ENCODE results near the gene DYNC1I2.
"Not testable (repeated sequence)": the region's sequence is repeated elsewhere in the genome, so short reads cannot be mapped to it uniquely, and the experiment has no call there.

Gene DYNC1I2

DNA sequence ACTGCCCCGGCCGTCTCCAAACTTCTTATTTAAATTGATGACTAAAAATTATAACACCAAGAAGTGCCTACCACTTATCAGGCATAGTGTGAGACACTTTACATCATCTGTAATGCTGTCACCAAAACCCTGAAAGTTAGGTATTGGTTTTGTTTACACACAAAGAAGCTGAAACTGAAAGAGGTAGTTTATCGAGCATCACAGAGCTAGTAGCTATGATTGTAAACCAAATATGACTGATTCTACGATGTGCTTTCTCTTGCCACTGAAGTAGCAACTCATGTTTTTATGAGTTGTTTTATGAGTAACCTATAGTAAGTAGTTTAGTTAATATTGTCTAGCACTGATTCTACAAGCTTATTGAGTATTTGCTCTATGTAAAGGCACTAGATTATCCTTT is 31.5 kb downstream of the DYNC1I2 start:
- no peak for DNase-seq

- no peak for DNase-seq
Observed at GRCh38 chr2:171719660-171720059, 32.4 kb downstream of the DYNC1I2 start.

GRCh38 chr2:171723716-171724683 is 36.7 kb downstream of the DYNC1I2 start:
- DNase-seq, result no peak

DNA sequence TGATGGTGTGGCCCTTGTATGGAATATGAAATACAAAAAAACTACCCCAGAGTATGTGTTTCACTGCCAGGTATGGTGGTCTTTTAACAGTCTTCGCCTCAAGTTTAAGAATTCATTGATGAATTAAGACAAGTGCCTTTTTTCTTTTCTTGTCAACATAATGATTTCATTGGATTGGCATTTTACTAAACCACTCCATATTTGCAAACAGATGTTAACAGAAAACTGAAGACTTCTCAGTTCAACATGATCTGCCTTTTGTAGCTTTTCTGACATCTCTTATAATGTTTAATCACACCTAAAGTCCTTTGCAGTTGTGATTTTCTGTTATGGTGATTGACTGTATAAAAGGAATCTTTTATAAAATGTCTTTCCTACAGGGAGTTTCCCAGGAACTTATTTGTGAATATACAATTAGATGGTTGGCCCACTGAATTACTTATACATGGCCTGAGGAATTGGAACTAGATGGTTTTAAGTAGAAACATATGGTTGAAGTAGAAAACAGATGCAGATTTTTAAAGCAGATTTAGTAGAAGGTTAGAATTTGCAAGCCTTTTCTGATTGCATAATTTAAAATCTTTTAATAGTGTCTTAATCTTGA is 39.7 kb downstream of the DYNC1I2 start:
- no peak for DNase-seq

GRCh38 chr2:171728989-171729951 is 42.0 kb downstream of the DYNC1I2 start:
- DNase-seq, result no peak

DNA sequence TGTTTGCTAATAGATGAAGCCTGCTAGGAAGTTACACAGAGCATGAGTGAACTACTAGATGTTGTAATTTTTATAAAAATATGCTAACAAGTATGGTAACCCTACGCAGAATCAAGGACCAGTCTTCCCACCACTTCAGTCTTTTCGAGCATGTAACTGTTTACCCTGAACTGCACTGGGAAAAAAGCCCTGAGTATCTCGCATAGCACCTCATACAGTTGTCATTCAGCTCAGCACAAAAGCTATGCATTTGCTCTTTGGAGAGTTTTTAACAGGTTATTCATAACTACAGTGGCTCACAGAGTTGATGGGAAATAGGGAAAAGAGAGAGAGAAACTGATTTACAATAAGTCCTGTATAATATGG is 42.7 kb downstream of the DYNC1I2 start:
- DNase-seq, result no peak

DNA sequence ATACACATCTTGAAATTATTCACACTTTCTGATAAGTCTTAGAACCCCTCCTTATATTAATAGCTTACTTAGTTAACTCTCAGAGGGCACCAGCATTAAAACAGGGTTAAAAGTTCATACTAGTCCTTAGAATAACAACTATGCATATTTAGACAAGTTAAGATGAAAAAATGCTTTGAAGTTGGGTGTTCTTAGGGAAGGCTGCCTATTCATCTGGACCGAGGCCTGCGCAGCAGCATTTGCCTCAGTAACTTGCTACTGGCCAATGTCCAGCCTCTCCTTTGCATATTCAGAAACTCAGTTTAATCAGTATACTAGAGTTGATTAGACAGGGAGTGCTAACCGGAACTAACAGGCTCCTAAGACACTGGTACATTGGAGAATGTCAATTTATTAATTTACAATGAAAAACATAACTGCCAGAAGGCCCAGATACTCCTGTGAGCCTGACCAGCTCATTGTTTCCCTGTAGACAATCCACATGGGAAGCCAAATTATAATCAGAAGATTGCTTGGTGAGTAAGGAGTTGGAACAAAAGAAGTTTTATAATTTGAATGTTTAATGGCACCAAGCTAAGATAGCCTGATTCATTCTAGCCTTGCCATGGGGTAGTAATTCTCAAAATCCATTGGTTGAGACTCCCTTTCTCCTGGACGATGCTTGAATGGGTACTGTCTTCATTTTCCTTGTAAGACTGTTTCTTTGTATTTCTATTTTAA is 48.9 kb downstream of the DYNC1I2 start:
- DNase-seq, result no peak

DNA sequence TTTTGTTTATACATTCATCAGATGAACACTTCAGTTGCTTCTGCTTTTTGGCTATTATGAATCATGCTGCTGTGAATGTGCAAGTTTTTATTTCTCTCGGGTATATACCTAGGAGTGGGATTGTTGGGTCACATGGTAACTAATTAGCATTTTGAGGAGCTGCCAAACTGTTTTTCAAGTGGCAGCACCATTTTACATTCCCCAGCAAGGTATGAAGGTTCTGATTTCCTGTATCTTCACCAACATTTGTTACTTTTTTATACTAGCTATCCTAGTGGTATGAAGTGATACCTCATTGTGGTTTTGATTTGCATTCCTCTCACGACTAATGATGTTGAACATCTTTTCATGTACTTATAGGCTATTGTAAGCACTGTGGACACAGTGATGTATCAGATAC is 53.9 kb downstream of the DYNC1I2 start:
- DNase-seq, result no peak

- no peak for DNase-seq
Observed at GRCh38 chr2:171742760-171743159, 55.5 kb downstream of the DYNC1I2 start.

DNA sequence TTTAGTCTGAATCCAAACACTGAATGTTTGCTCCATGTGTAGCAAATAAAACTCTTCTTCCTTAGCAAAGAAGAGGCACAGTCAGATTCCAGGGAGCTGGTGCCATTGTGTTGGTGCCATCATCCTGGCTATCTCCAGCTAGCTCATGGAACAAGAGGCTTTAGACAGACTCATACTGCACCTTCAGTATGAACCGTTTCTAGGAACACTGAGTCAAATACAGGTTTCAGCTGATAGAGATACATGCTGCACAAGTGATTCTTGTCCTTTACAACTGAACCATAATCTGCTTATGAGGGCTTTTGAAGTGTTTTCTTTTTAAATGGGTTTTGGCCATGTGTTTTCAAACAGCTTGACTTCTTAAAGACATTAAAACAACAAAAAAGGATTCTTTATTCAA is 57.9 kb downstream of the DYNC1I2 start:
- DNase-seq, result no peak

DNA sequence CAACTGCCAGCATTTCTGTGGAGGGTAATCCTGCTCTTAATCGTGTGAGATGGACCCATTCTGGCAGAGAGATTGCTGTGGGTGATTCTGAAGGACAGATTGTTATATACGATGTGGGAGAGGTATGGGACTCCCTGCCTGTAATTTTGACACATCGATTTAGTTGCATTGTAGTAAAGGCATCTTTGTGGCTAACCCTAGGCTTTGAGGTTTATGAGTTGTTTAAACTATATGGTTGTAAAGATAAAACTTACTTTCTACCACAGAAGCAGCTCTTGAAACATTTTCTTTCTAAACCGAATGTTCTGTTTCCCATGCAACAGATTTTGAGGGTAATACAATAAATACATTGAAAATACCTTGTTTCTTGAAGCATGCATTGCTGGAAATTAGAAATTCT is 58.5 kb downstream of the DYNC1I2 start:
- DNase-seq, result no peak

GRCh38 chr2:171747371-171747770 is 60.1 kb downstream of the DYNC1I2 start:
- no peak for DNase-seq

DNA sequence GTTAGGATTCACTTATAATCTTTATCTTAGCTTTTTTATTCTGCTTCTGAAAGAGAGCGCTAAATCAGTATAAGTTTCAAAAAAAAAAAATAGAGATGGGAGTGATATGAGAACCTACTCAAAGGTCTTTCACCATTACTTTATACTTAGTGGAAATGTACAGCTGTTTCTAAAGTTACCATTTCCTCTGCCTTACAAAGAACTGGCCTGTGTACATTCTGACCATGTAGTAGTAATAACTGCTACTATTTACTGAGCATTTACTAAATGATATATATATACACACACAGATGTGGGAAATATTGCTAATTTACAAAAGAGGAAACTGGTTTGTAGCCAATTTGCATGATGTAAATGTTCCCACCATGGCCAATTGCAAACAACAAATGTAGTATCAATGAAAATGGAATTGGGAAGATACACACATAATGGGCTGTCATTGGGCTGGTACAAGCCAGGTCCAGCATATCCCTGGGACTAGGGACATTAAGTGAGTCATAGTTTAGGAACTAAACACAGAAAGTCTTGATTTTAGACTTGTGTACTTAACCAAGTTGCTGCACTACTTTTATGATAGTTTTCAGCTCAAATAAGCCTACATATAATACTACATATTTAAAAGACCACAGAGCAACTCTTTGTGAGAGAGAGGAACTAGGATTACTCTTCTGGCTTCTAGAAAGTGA is 67.1 kb downstream of the DYNC1I2 start:
- DNase-seq, result no peak

- DNase-seq, result not testable (repeated sequence)
Observed at GRCh38 chr2:171758762-171759161, 71.5 kb downstream of the DYNC1I2 start.

- DNase-seq, result not testable (repeated sequence)
Observed at GRCh38 chr2:171761176-171761575, 73.9 kb downstream of the DYNC1I2 start.

DNA sequence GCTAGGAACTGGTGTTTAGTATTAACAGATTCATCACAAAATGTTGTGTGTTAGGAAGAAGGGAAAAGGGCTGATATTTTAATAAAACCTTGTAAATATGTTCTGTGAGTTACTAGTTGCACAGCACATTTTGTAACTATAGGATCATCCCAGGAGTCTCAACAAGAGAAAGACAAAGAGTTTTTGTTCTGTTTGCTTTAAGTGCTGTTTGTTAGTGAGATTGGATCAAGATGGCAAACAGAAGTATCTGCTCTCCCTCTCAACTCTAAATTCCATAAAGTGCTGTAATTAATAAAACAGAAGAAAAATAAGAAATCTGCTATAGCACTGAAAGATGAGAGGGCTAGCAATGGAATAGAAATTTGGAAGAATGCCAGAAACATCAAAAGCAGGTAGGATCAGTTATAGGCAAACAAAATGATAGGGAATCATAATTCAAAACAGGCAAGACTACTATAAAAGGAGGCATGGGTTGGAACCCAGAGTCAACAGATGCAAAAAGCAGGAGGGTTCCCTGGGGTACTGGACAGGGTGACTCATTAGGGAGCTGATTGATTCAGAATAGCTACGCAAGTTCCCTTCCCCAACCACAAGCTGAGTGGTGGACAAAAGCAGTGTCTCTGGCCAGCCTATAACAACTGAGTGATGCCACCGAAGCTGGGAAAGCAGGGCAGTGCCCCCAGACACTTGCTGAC is 75.8 kb downstream of the DYNC1I2 start:
- DNase-seq, result no peak

DNA sequence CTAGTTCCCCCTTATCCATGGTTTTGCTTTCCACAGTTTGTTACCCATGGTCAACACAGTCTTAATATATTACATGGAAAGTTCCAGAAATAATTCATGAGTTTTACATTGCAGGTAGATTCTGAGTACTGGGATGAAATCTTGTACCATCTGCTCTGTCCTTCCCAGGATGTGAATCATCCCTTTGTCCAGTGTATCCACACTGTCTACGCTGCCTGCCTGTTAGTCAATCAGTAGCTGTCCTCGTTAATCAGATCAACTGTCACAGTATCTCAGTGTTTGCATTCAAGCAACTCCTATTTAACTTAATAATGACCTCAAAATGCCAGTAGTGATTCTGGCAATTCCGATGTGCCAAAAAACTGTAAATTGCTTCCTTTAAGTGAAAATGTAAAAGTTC is 76.3 kb downstream of the DYNC1I2 start:
- DNase-seq, result no peak

- no peak for DNase-seq
Observed at GRCh38 chr2:171771463-171771862, 84.2 kb downstream of the DYNC1I2 start.

DNA sequence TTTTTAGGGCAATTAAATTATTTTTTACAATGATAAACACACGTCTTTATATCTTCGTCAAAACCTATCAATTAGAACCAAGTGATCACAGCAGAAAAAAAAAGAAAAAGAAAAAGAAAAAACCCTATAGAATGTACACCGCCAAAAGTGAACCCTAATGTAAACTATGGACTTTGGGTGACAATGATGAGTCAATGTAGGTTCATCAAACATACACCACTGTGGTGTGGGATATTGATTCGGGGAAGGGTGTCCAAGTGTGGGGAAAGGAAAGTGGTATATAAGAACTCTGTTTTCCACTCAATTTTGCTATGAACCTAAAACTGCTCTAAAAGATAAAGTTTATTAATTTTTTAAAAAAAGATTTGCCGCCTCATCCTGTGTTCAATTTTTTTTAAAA is 85.1 kb downstream of the DYNC1I2 start:
- no peak for DNase-seq

GRCh38 chr2:171774581-171774980 is 87.3 kb downstream of the DYNC1I2 start:
- DNase-seq, result not testable (repeated sequence)

DNA sequence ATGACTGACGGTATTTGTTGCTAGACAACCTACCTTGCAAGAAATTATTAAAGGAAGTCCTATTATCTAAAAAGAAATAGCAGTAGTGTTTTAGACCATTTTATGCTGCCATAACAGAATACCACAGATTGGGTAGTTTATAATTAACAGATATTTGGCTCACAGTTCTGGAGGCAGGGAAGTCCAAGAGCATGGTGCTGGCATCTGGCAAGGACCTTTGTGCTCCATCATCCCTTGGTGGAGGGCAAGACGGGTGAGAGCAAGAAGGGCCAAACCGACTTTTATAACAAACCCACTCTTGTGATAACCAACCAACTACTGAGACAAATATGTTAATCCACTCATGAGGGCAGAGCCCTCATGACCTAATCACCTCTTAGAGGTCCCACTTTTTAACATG is 91.2 kb downstream of the DYNC1I2 start:
- no peak for DNase-seq

Measured in CD4-positive, alpha-beta T cell treated with Interleukin-4 for 1 hour (primary cell).